ENCODE results near the gene EDAR.

EDAR gene

DNA sequence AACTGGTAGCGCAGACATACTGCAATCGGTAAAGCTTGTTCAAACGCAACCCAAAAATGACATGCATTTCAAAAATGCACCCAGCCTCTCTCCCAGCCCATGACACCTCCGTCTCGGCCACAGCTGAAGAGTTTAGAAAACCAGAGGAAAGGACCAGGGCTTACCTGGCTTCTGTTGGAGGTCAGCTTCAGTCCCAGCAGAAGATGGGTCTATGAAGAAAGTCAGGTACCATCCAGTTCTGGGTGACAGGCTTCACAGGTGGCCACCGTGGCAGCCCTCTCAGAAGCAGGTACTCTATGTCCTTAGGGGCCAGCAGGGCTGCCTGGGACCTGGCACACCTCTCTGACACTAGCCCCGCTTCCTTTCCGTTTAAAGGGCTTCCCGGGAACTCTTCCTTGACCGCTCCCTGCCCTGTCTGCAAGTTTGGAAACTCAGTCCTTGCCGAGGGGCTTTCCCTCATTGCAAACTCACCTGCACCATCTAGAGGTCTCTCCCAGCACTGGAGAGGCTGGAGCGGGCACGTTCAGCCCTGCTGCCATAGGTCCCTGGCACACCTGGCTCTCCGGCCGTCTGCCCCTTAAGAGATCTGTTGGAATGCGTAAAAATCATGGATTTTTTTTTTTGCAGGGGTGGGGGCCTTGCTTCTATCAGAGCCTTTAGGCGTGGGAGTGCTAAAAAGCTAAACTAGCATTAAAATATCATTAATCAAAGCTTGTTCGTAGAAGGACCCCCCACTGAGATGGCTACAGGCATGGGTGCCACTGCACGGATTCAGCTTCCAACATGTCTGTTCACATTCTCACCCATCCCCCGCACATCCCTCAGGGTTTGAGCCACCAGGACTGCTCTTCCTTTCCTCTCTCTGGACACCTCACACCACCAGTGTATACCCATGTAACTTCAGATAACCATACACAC lies at the start of gene EDAR:
TSS of gene EDAR (minus strand) at position 425 of the 918 bp plus-strand sequence. CDS start 58,206 bp downstream, outside the sequence.
- peak; percentile 51 for DNase-seq
- H3K36me3 Mint-ChIP-seq (ENCODE audit: low read depth): no peaks in the 10 kb centered on the region
- H3K27me3 Mint-ChIP-seq (ENCODE audit: low read depth, poor library complexity): no peaks in the 10 kb centered on the region
- H3K4me1 Mint-ChIP-seq: peaks cover 85% of the 10 kb centered on the region
- H3K4me3 Mint-ChIP-seq: peak within 1 kb of the TSS; percentile 83
- H3K27ac Mint-ChIP-seq: peak within 1 kb of the TSS; percentile 69
- TF ChIP-seq CTCF (IDR thresholded peaks at IDR 0.05): peak; percentile 53
- H3K9me3 Mint-ChIP-seq: peaks cover 7% of the 10 kb centered on the region

DNA sequence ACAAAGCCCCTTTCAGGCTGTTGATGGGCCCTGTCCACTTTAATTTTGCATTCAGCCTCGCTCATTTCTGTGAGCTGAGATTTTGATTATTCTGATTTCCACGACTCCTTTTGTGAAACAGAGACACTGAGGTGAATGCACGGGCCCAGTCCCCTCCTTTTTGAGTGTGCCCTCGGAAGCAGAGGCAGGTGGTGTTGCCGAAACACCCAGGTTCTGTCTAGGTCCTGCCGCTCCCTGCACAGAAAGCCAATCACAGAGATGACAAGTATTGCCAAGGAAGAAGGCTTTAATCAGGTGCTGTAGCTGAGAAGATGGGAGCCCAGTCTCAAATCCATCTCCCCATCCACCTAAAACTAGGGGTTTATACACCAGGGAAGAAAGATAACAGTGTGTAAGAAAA lies 44.2 kb upstream of the EDAR start:
- peaks cover 51% of the 10 kb centered on the region for H3K4me1 Mint-ChIP-seq
- peaks cover 28% of the 10 kb centered on the region for H3K36me3 Mint-ChIP-seq (ENCODE audit: low read depth)
- no peak for DNase-seq
- peak overlapping the region; percentile 87 for H3K27ac Mint-ChIP-seq
- TF ChIP-seq CTCF (IDR thresholded peaks at IDR 0.05): no peak
- peak overlapping the region; percentile 16 for H3K4me3 Mint-ChIP-seq
- peaks cover 46% of the 10 kb centered on the region for H3K9me3 Mint-ChIP-seq
- no peaks in the 10 kb centered on the region for H3K27me3 Mint-ChIP-seq (ENCODE audit: low read depth, poor library complexity)

DNA sequence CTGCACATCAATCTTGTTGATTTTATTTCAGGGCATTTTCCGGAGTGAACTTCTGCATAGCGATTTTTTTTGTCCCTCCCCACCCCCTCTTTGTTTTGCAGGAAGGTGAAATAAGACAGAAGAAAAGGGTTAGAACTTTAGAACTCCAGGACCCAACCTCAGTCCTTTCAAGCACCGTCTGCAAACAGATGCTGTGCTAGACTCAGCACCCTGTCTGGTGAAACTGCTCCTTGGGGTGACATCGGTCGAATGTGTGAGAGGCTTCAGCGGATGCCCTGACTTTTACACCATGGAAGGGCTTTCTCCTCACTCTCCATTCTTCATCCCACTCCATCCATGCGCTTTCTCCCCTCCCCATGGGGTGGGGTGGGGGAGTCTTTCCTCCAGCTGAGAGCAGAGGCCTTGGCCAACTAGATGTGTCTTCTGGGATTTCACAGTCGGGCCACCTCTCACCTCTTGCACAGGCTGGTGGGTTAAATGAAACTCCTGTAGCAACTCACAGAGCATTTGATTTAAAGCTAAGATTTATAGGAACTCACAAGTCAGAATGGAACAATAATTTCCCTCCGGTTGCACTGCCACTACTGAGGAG lies 43.3 kb upstream of the EDAR start:
- Mint-ChIP-seq H3K4me3 (peak overlapping the region; percentile 75), H3K4me1 (peaks cover 58% of the 10 kb centered on the region), H3K27ac (peak overlapping the region; percentile 84), H3K9me3 (peaks cover 39% of the 10 kb centered on the region), H3K27me3 (ENCODE audit: low read depth, poor library complexity) (no peaks in the 10 kb centered on the region), H3K36me3 (ENCODE audit: low read depth) (peaks cover 21% of the 10 kb centered on the region)
- TF ChIP-seq CTCF (IDR thresholded peaks at IDR 0.05): no peak
- peak; percentile 20 for DNase-seq

DNA sequence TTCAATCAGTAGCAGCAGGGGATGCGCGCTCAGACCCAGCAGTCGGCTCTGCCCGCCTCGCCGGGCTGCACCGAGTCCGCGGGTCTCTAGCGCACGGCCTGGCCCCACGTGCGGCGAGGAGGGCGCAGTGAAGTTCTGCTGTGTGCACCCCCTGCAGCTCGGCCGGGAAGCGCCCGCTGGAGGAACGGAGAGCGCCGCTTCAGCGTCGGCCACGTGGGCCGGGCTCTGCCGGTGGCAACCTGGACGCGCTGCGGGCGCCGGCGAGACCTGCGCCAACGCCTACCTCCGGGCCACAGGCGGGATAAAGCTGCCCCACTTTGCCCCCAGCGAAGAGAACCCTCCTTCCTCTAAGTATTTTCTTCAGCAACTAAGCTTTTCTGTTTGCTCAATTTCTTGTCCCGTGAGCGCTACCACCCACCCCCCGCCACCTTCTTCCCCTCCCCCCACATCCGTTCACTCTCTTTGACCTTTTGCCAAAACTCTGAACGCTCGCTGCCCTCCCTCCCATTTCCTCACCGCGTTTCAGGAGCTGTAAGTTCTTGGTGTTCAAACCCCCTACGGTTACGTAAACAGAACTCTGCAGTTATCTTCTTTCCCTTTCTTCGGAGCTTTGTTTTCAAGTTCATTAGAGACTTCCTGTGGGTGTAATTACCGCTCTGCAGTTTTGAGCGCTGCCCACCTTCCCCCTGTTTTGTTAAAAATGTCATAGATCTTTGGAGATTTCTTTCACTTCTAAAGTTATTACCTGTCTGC lies 42.6 kb upstream of the EDAR start:
- DNase-seq: peak; percentile 67
- Mint-ChIP-seq H3K27ac (peak overlapping the region; percentile 96), H3K36me3 (ENCODE audit: low read depth) (peaks cover 19% of the 10 kb centered on the region), H3K4me1 (peaks cover 59% of the 10 kb centered on the region), H3K9me3 (peaks cover 35% of the 10 kb centered on the region), H3K27me3 (ENCODE audit: low read depth, poor library complexity) (no peaks in the 10 kb centered on the region), H3K4me3 (peak overlapping the region; percentile 75)
- no peak for TF ChIP-seq CTCF (IDR thresholded peaks at IDR 0.05)

GRCh38 chr2:109030870-109031475 lies 42.0 kb upstream of the EDAR start:
- H3K36me3 Mint-ChIP-seq (ENCODE audit: low read depth): peaks cover 19% of the 10 kb centered on the region
- TF ChIP-seq CTCF (IDR thresholded peaks at IDR 0.05): no peak
- no peaks in the 10 kb centered on the region for H3K27me3 Mint-ChIP-seq (ENCODE audit: low read depth, poor library complexity)
- H3K4me3 Mint-ChIP-seq: peak overlapping the region; percentile 68
- no peak for DNase-seq
- peak overlapping the region; percentile 96 for H3K27ac Mint-ChIP-seq
- H3K9me3 Mint-ChIP-seq: peaks cover 28% of the 10 kb centered on the region
- peaks cover 59% of the 10 kb centered on the region for H3K4me1 Mint-ChIP-seq
